ENCODE measurements around the gene MDK.

MDK gene

GRCh38 chr11:46361283-46362155 lies 19.9 kb upstream of the MDK start:
- peak overlapping the region; percentile 85 to 87 for H3K9ac ChIP-seq (ENCODE audit: low read length in 2 of 2)
- peak overlapping the region; percentile 82 to 83 for H3K4me3 ChIP-seq (ENCODE audit: low read length in 2 of 2)

GRCh38 chr11:46362156-46363030 lies 19.1 kb upstream of the MDK start:
- Histone ChIP-seq H3K4me1 (ENCODE audit: control insufficient read depth, insufficient read depth, low read length) (peaks cover 44% of the 10 kb centered on the region), H3K27ac (ENCODE audit: low read length) (peak overlapping the region; percentile 94), H3K9ac (ENCODE audit: low read length in 2 of 2) (peak overlapping the region; percentile 85 to 87), H3K36me3 (ENCODE audit: control insufficient read depth in 2 of 2, insufficient read depth in 2 of 2, low read length in 2 of 2) (no peaks in the 10 kb centered on the region), H3K4me3 (ENCODE audit: low read length in 2 of 2) (peak overlapping the region; percentile 82 to 83), H3K9me3 (ENCODE audit: control insufficient read depth in 2 of 2, low read length in 2 of 2) (no peaks in the 10 kb centered on the region), H3K27me3 (ENCODE audit: control insufficient read depth in 1 of 2, insufficient read depth in 2 of 2, low read length in 2 of 2) (no peaks in the 10 kb centered on the region)

More at GRCh38 chr11:46361283-46362155, 19.9 kb upstream of the MDK start:
- H3K4me1 ChIP-seq (ENCODE audit: control insufficient read depth, insufficient read depth, low read length) = peaks cover 39% of the 10 kb centered on the region
- peak overlapping the region; percentile 94 for H3K27ac ChIP-seq (ENCODE audit: low read length)
- H3K9me3 ChIP-seq (ENCODE audit: control insufficient read depth in 2 of 2, low read length in 2 of 2) = no peaks in the 10 kb centered on the region
- H3K36me3 ChIP-seq (ENCODE audit: control insufficient read depth in 2 of 2, insufficient read depth in 2 of 2, low read length in 2 of 2) = no peaks in the 10 kb centered on the region
- H3K27me3 ChIP-seq (ENCODE audit: control insufficient read depth in 1 of 2, insufficient read depth in 2 of 2, low read length in 2 of 2) = no peaks in the 10 kb centered on the region

DNA sequence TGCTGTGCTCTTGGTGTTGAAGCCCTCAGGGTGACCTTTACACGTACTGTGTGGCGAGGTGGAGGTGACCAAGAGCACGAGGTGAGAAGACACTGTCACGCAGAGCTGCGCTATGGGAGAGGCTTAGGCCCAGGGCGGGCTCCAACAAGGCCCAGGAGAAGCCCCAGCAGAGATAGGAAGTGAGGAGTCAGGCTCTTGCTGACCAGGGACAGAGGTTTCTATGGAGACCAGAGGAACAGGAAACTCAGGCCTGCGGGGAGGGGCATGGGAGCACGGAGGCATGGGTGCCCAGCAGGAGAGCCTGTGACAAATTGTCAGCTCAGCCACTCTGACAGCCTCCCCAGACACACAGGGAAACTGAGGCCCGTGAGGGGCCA lies 18.4 kb upstream of the MDK start:
- peaks cover 1% of the 10 kb centered on the region in 2 donors for H3K36me3 ChIP-seq (ENCODE audit: control insufficient read depth in 2 of 2, insufficient read depth in 2 of 2, low read length in 2 of 2)
- H3K4me3 ChIP-seq (ENCODE audit: low read length in 2 of 2) = peak overlapping the region in 1 of 2 donors; percentile 82
- no peaks in the 10 kb centered on the region for H3K27me3 ChIP-seq (ENCODE audit: control insufficient read depth in 1 of 2, insufficient read depth in 2 of 2, low read length in 2 of 2)
- H3K9me3 ChIP-seq (ENCODE audit: control insufficient read depth in 2 of 2, low read length in 2 of 2) = no peaks in the 10 kb centered on the region
- peak overlapping the region; percentile 85 to 87 for H3K9ac ChIP-seq (ENCODE audit: low read length in 2 of 2)
- H3K27ac ChIP-seq (ENCODE audit: low read length) = peak overlapping the region; percentile 94
- peaks cover 48% of the 10 kb centered on the region for H3K4me1 ChIP-seq (ENCODE audit: control insufficient read depth, insufficient read depth, low read length)

- Histone ChIP-seq H3K9ac (ENCODE audit: low read length in 2 of 2) (peak overlapping the region in 1 of 2 donors; percentile 87), H3K27ac (ENCODE audit: low read length) (peak overlapping the region; percentile 94), H3K27me3 (ENCODE audit: control insufficient read depth in 1 of 2, insufficient read depth in 2 of 2, low read length in 2 of 2) (no peaks in the 10 kb centered on the region), H3K36me3 (ENCODE audit: control insufficient read depth in 2 of 2, insufficient read depth in 2 of 2, low read length in 2 of 2) (peaks cover 6% of the 10 kb centered on the region in 2 donors), H3K4me1 (ENCODE audit: control insufficient read depth, insufficient read depth, low read length) (peaks cover 49% of the 10 kb centered on the region), H3K9me3 (ENCODE audit: control insufficient read depth in 2 of 2, low read length in 2 of 2) (no peaks in the 10 kb centered on the region), H3K4me3 (ENCODE audit: low read length in 2 of 2) (peak overlapping the region in 1 of 2 donors; percentile 82)
Measured at GRCh38 chr11:46363455-46364005, 17.9 kb upstream of the MDK start.

GRCh38 chr11:46364056-46364455 lies 17.4 kb upstream of the MDK start:
- peak overlapping the region; percentile 94 for H3K27ac ChIP-seq (ENCODE audit: low read length)
- no peaks in the 10 kb centered on the region for H3K9me3 ChIP-seq (ENCODE audit: control insufficient read depth in 2 of 2, low read length in 2 of 2)
- H3K27me3 ChIP-seq (ENCODE audit: control insufficient read depth in 1 of 2, insufficient read depth in 2 of 2, low read length in 2 of 2) = no peaks in the 10 kb centered on the region
- H3K4me1 ChIP-seq (ENCODE audit: control insufficient read depth, insufficient read depth, low read length) = peaks cover 49% of the 10 kb centered on the region
- no peak overlapping the region for H3K4me3 ChIP-seq (ENCODE audit: low read length in 2 of 2)
- H3K36me3 ChIP-seq (ENCODE audit: control insufficient read depth in 2 of 2, insufficient read depth in 2 of 2, low read length in 2 of 2) = peaks cover 7 to 8% of the 10 kb centered on the region in 2 donors
- H3K9ac ChIP-seq (ENCODE audit: low read length in 2 of 2) = no peak overlapping the region

GRCh38 chr11:46364791-46365190 lies 16.7 kb upstream of the MDK start:
- no peak overlapping the region for H3K27ac ChIP-seq (ENCODE audit: low read length)

GRCh38 chr11:46366260-46366659 lies 15.2 kb upstream of the MDK start:
- H3K9me3 ChIP-seq (ENCODE audit: control insufficient read depth in 2 of 2, low read length in 2 of 2) = no peaks in the 10 kb centered on the region
- H3K4me3 ChIP-seq (ENCODE audit: low read length in 2 of 2) = no peak overlapping the region
- no peak overlapping the region for H3K27ac ChIP-seq (ENCODE audit: low read length)
- peaks cover 50% of the 10 kb centered on the region for H3K4me1 ChIP-seq (ENCODE audit: control insufficient read depth, insufficient read depth, low read length)
- H3K27me3 ChIP-seq (ENCODE audit: control insufficient read depth in 1 of 2, insufficient read depth in 2 of 2, low read length in 2 of 2) = no peaks in the 10 kb centered on the region
- no peak overlapping the region for H3K9ac ChIP-seq (ENCODE audit: low read length in 2 of 2)
- peaks cover 15 to 19% of the 10 kb centered on the region in 2 donors for H3K36me3 ChIP-seq (ENCODE audit: control insufficient read depth in 2 of 2, insufficient read depth in 2 of 2, low read length in 2 of 2)

More at GRCh38 chr11:46364791-46365190, 16.7 kb upstream of the MDK start:
- Histone ChIP-seq H3K9ac (ENCODE audit: low read length in 2 of 2) (no peak overlapping the region), H3K4me3 (ENCODE audit: low read length in 2 of 2) (no peak overlapping the region), H3K36me3 (ENCODE audit: control insufficient read depth in 2 of 2, insufficient read depth in 2 of 2, low read length in 2 of 2) (peaks cover 8 to 9% of the 10 kb centered on the region in 2 donors), H3K4me1 (ENCODE audit: control insufficient read depth, insufficient read depth, low read length) (peaks cover 54% of the 10 kb centered on the region), H3K9me3 (ENCODE audit: control insufficient read depth in 2 of 2, low read length in 2 of 2) (no peaks in the 10 kb centered on the region), H3K27me3 (ENCODE audit: control insufficient read depth in 1 of 2, insufficient read depth in 2 of 2, low read length in 2 of 2) (no peaks in the 10 kb centered on the region)

- H3K4me3 ChIP-seq (ENCODE audit: low read length in 2 of 2) = no peak overlapping the region
- no peaks in the 10 kb centered on the region for H3K27me3 ChIP-seq (ENCODE audit: control insufficient read depth in 1 of 2, insufficient read depth in 2 of 2, low read length in 2 of 2)
- H3K9me3 ChIP-seq (ENCODE audit: control insufficient read depth in 2 of 2, low read length in 2 of 2) = no peaks in the 10 kb centered on the region
- no peak overlapping the region for H3K9ac ChIP-seq (ENCODE audit: low read length in 2 of 2)
- H3K36me3 ChIP-seq (ENCODE audit: control insufficient read depth in 2 of 2, insufficient read depth in 2 of 2, low read length in 2 of 2) = peaks cover 15 to 23% of the 10 kb centered on the region in 2 donors
- no peak overlapping the region for H3K27ac ChIP-seq (ENCODE audit: low read length)
- peaks cover 46% of the 10 kb centered on the region for H3K4me1 ChIP-seq (ENCODE audit: control insufficient read depth, insufficient read depth, low read length)
Measured at GRCh38 chr11:46366661-46367161, 14.8 kb upstream of the MDK start.

DNA sequence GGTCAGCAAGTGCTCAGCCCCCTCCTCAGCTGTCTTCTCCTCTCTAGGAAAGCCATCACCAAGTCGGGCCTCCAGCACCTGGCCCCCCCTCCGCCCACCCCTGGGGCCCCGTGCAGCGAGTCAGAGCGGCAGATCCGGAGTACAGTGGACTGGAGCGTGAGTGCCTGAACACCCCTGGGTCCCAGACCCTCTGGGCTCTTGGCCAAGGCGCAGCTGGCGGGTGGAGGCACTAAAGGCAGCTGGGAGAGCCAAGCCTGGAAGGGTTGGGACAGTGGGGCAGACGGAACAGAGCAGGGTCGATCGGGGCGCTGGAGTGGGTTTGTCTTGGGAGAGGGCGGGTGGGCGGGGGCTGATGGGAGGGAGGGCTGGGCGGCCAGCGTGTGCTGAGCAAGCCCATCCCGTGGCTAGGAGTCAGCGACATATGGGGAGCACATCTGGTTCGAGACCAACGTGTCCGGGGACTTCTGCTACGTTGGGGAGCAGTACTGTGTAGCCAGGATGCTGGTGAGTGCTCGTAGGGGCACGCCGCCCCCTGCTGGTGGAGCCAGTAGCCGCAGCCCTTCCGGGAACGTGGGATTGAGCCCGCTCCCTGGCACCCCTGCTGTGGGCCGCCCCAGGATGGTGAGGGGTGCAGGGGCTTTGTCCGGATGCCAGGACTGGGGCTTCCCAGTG lies 14.1 kb upstream of the MDK start:
- H3K36me3 ChIP-seq (ENCODE audit: control insufficient read depth in 2 of 2, insufficient read depth in 2 of 2, low read length in 2 of 2) = peaks cover 15 to 26% of the 10 kb centered on the region in 2 donors
- peaks cover 39% of the 10 kb centered on the region for H3K4me1 ChIP-seq (ENCODE audit: control insufficient read depth, insufficient read depth, low read length)

DNA sequence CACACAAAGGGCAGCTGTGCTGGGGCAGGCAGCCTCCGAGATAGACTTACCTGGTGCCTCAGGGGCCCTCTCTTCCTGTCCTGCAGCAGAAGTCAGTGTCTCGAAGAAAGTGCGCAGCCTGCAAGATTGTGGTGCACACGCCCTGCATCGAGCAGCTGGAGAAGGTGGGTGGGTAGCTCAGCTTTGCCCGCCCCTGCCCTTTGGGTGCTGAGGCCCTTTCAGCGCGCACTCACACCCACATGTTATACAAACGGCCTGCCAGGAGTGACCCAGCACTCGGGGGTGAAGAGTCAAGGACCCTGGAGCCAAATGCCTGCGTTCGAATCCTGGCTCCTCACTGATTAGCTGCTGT lies 13.6 kb upstream of the MDK start:
- no peak overlapping the region for H3K27ac ChIP-seq (ENCODE audit: low read length)
- peaks cover 34% of the 10 kb centered on the region for H3K4me1 ChIP-seq (ENCODE audit: control insufficient read depth, insufficient read depth, low read length)
- H3K27me3 ChIP-seq (ENCODE audit: control insufficient read depth in 1 of 2, insufficient read depth in 2 of 2, low read length in 2 of 2) = no peaks in the 10 kb centered on the region
- peaks cover 15 to 29% of the 10 kb centered on the region in 2 donors for H3K36me3 ChIP-seq (ENCODE audit: control insufficient read depth in 2 of 2, insufficient read depth in 2 of 2, low read length in 2 of 2)
- H3K4me3 ChIP-seq (ENCODE audit: low read length in 2 of 2) = no peak overlapping the region
- no peak overlapping the region for H3K9ac ChIP-seq (ENCODE audit: low read length in 2 of 2)
- H3K9me3 ChIP-seq (ENCODE audit: control insufficient read depth in 2 of 2, low read length in 2 of 2) = no peaks in the 10 kb centered on the region

More for the DNA sequence above, 14.1 kb upstream of the MDK start:
- H3K9ac ChIP-seq (ENCODE audit: low read length in 2 of 2) = no peak overlapping the region
- H3K27me3 ChIP-seq (ENCODE audit: control insufficient read depth in 1 of 2, insufficient read depth in 2 of 2, low read length in 2 of 2) = no peaks in the 10 kb centered on the region
- H3K4me3 ChIP-seq (ENCODE audit: low read length in 2 of 2) = no peak overlapping the region
- H3K27ac ChIP-seq (ENCODE audit: low read length) = no peak overlapping the region
- H3K9me3 ChIP-seq (ENCODE audit: control insufficient read depth in 2 of 2, low read length in 2 of 2) = no peaks in the 10 kb centered on the region

Data from stomach smooth muscle (tissue), 2 donors.